HepG2 (cell line): ENCODE data around the gene CTNNA2. TPM values are rescaled to one million over a fixed set of nuclear protein-coding genes. Genes with fewer than 3 reads are reported as not detected.

Source experiments
- ATAC-seq: fragments of 200-7000 bp; cut with Tn5 transposase; 3 replicates; pipeline ENCODE4 v1.9.1; 2020; ENCODE audit warnings: mild to moderate bottlenecking, moderate library complexity
- BruUV-seq: library from RNA; stranded (reverse); fragments of 400-500 nt; replicated peaks from 2 replicates; lab custom pipeline; 2021; lab: Mats Ljungman, UMichigan
- CTCF ChIA-PET: fragments of 300-600 bp; formaldehyde crosslinking; extraction: SDS; loops from one replicate; lab custom pipeline; 2021; ENCODE audit warnings: low total read pairs, inconsistent platforms, low intra/inter-chr PET ratio; lab: Yijun Ruan, JAX
- POLR2A ChIA-PET: fragments of 350-600 bp; sonication (Branson Sonifier 250); formaldehyde crosslinking; loops from one replicate; lab custom pipeline; 2020; ENCODE audit warnings: antibody characterized with exemption, inconsistent platforms; lab: Yijun Ruan, JAX
- DNase-seq: peaks from one replicate; pipeline ENCODE4 v3.0.0-alpha.2; 2015; ENCODE audit warnings: low spot score
- FAIRE-seq: peaks from 3 replicates; lab custom pipeline; 2011; peaks lifted over from hg19 to GRCh38; lab: Jason Lieb, UNC
- H2AFZ ChIP-seq: one replicate; pipeline ENCODE4 v1.6.1; 2011; ENCODE audit warnings: low read length, inconsistent platforms
- H3K27ac ChIP-seq: fragments of 300-600 bp; 3 replicates; pipeline ENCODE4 v1.8.0; 2011; ENCODE audit warnings: mixed run types, mild to moderate bottlenecking, mixed read lengths, low read length, inconsistent platforms; ENCODE audit not compliant: insufficient read depth; ENCODE audit errors: extremely low read length
- H3K27me3 ChIP-seq, 2 experiments: fragments of 200-600 bp in 1 of 2; 2 replicates in 1 of 2; 3 replicates in 1 of 2; pipeline versions ENCODE4 v1.6.0 to v1.8.0; 2011; ENCODE audit warnings: low read length in 2 of 2, mild to moderate bottlenecking in 2 of 2, moderate library complexity in 2 of 2, inconsistent platforms in 1 of 2; ENCODE audit not compliant: insufficient read depth in 2 of 2, control insufficient read depth in 1 of 2
- H3K36me3 ChIP-seq, 2 experiments: fragments of 200-600 bp in 1 of 2; replicated peaks in 1 of 2; 2 replicates in 1 of 2; 3 replicates in 1 of 2; pipeline versions ENCODE4 v1.5.1 to v1.8.0; 2011; ENCODE audit warnings: low read length in 2 of 2, inconsistent platforms in 1 of 2; ENCODE audit not compliant: insufficient read depth in 2 of 2, control insufficient read depth in 1 of 2
- H3K4me1 ChIP-seq: 2 replicates; pipeline ENCODE4 v1.5.1; 2012; ENCODE audit warnings: low read length, inconsistent platforms; ENCODE audit not compliant: insufficient read depth
- H3K4me2 ChIP-seq: 2 replicates; pipeline ENCODE4 v1.6.0; 2011; ENCODE audit warnings: low read depth, low read length, inconsistent platforms
- H3K4me3 ChIP-seq, 3 experiments: fragments of 200-600 bp in 1 of 3; sonication (generic), shearing (Covaris generic) in 1 of 3; replicated peaks in 1 of 3; 2 replicates each; pipeline ENCODE4 v1.5.1; 2011 to 2016; ENCODE audit warnings: low read length in 3 of 3, inconsistent platforms in 2 of 3, low read depth in 2 of 3, mild to moderate bottlenecking in 2 of 3, control low read depth in 1 of 3, mixed read lengths in 1 of 3; ENCODE audit not compliant: insufficient read depth in 1 of 3
- H3K79me2 ChIP-seq: one replicate; pipeline ENCODE4 v1.6.1; 2011; ENCODE audit warnings: low read length, inconsistent platforms; ENCODE audit not compliant: insufficient read depth
- H3K9ac ChIP-seq: 2 replicates; pipeline ENCODE4 v1.6.0; 2011; ENCODE audit warnings: mild to moderate bottlenecking, low read depth, low read length, inconsistent platforms; ENCODE audit not compliant: insufficient read depth
- H3K9me3 ChIP-seq: 2 replicates; pipeline ENCODE4 v1.5.1; 2012; ENCODE audit warnings: mild to moderate bottlenecking, low read length
- H4K20me1 ChIP-seq: 2 replicates; pipeline ENCODE4 v1.6.0; 2011; ENCODE audit warnings: inconsistent platforms, mild to moderate bottlenecking, low read length, moderate library complexity; ENCODE audit not compliant: insufficient read depth
- BCL6 ChIP-seq: IDR thresholded peaks from 2 replicates; pipeline ENCODE4 v1.6.1; 2016; ENCODE audit warnings: missing genetic modification reagents, missing compliant biosample characterization
- CBFB ChIP-seq: sonication (generic); formaldehyde crosslinking; IDR thresholded peaks from 2 replicates; pipeline ENCODE4 v1.4.0; 2020; ENCODE audit warnings: missing genetic modification reagents
- CBX1 ChIP-seq: IDR thresholded peaks from one replicate; pipeline ENCODE4 v1.6.1; 2016; ENCODE audit warnings: antibody characterized with exemption, low read depth
- FOXC1 ChIP-seq: sonication (generic); formaldehyde crosslinking; IDR thresholded peaks from 2 replicates; pipeline ENCODE4 v1.8.0; 2022; ENCODE audit warnings: mild to moderate bottlenecking, missing genetic modification reagents, borderline replicate concordance
- FOXP1 ChIP-seq, 2 experiments: fragments of 450-650 bp in 1 of 2; IDR thresholded peaks; 2 replicates each; pipeline ENCODE4 v1.6.1; 2017 to 2018; ENCODE audit warnings: antibody characterized with exemption in 1 of 2
- GTF3A ChIP-seq: sonication (generic); formaldehyde crosslinking; conservative IDR thresholded peaks from 2 replicates; pipeline ENCODE4 v1.4.0; 2020; ENCODE audit warnings: mild to moderate bottlenecking, missing genetic modification reagents
- MTA3 ChIP-seq: sonication (generic); formaldehyde crosslinking; IDR thresholded peaks from 2 replicates; pipeline ENCODE4 v1.4.0; 2020; ENCODE audit warnings: missing genetic modification reagents
- NRL ChIP-seq: sonication (generic); formaldehyde crosslinking; IDR thresholded peaks from 2 replicates; pipeline ENCODE4 v1.5.0; 2020; ENCODE audit warnings: missing genetic modification reagents, mild to moderate bottlenecking, moderate library complexity, borderline replicate concordance
- TEAD3 ChIP-seq: optimal IDR thresholded peaks from 2 replicates; pipeline ENCODE3; 2016; ENCODE audit warnings: borderline replicate concordance
- ZNF205 ChIP-seq: IDR thresholded peaks from 2 replicates; pipeline ENCODE4 v1.6.1; 2018; ENCODE audit warnings: missing biosample characterization, missing genetic modification reagents
- ZNF430 ChIP-seq: sonication (generic); formaldehyde crosslinking; IDR thresholded peaks from 2 replicates; pipeline ENCODE4 v1.9.0; 2021; ENCODE audit warnings: mild to moderate bottlenecking, missing genetic modification reagents
- ZNF468 ChIP-seq: sonication (generic); formaldehyde crosslinking; IDR thresholded peaks from 2 replicates; pipeline ENCODE4 v1.8.0; 2022; ENCODE audit warnings: mild to moderate bottlenecking, moderate library complexity, missing genetic modification reagents
- ZNF790 ChIP-seq: sonication (generic); formaldehyde crosslinking; IDR thresholded peaks from 2 replicates; pipeline ENCODE4 v1.8.0; 2022; ENCODE audit warnings: missing genetic modification reagents, mild to moderate bottlenecking, borderline replicate concordance
- WGBS: methylation state at CpG from one replicate; pipeline ENCODE4 v1.1.6; 2017; ENCODE audit warnings: low lambda C conversion rate; 5-methylcytosine and 5-hydroxymethylcytosine counted together
- in situ Hi-C: cut with HindIII; loops from 2 replicates; pipeline ENCODE4 v1.10.0; 2017; ENCODE audit warnings: low pct_unique_long_range_greater_than_20kb; ENCODE audit not compliant: extremely low pct_ligation_motif_present
- intact Hi-C: fragments of 100-400 bp; cut with micrococcal nuclease; formaldehyde crosslinking; loops from one replicate; pipeline ENCODE4 v1.10.0; 2022; ENCODE audit not compliant: unreplicated experiment
- polyA plus RNA-seq, 8 experiments: library from polyadenylated mRNA; depleted of rRNA in 3 of 8; stranded (reverse) in 7 of 8; unstranded in 1 of 8; fragments of >200 nt; fragmentation: Illumina TruSeq in 4 of 8; extraction: Trizol in 4 of 8; gene quantifications; 2 replicates each; pipeline versions ENCODE4 v1.2.1 to v1.2.3, GENCODE V29; 2011 to 2016; ENCODE audit warnings: low read depth in 4 of 8, missing spikeins in 1 of 8, mixed read lengths in 1 of 8; ENCODE audit not compliant: insufficient read depth in 1 of 8
- total RNA-seq, 5 experiments: library from RNA; depleted of rRNA; stranded (reverse); fragments of >200 nt; fragmentation: Illumina TruSeq; extraction: Trizol; gene quantifications; 2 replicates each; pipeline ENCODE4 v1.2.3, GENCODE V29; 2016; ENCODE audit warnings: low read depth in 1 of 5
- TF ChIP-seq, protein P1 (sequence below): sonication (generic); formaldehyde crosslinking; IDR thresholded peaks from 2 replicates; pipeline ENCODE4 v1.8.0; 2022; ENCODE audit warnings: mild to moderate bottlenecking, missing genetic modification reagents
- TF ChIP-seq, protein P2 (sequence below): sonication (generic); formaldehyde crosslinking; IDR thresholded peaks from 2 replicates; pipeline ENCODE4 v1.4.0; 2020; ENCODE audit warnings: missing genetic modification reagents
- TF ChIP-seq, protein P3 (sequence below): sonication (generic); formaldehyde crosslinking; IDR thresholded peaks from 2 replicates; pipeline ENCODE4 v1.5.0; 2020; ENCODE audit warnings: missing genetic modification reagents

CTNNA2 gene
- total and polyA plus RNA-seq, 2 of the 13 experiments (the other 11 are each of a cell fraction or from before 2014, with no cell fraction given): not detected

DNA sequence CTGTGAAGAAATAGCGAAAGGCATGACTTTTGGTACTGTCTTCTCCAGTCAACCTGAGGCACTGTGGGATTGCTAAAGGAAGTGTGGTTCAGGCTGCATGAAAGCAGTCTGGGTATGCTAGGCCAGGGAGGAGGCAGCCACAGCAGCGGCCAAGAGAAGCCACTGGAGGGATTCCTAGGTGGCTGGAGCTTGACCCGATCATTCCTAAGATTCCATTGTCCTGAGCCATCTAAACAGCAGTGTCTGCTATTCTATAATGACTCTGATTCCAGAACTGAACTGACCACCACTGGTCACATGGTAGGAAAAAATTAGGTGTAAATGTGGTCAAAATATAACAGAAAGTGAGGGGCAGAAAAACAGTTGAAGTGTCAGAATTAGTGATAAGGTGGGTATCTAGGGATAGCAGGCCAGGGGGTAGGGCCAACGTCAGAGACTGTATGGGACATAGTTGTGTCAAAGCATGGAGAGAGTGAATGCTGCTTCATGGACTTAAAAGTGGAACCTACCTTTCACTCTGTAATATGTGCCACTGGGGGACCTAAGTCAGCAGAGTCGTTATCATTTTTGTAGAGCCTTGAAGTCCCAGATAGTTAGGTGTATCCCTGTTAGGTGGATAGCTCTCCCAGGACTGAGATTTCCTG is 204.6 kb downstream of the CTNNA2 start:
- no TSS peak for BruUV-seq
- Histone ChIP-seq H3K36me3 (no peaks in the 10 kb centered on the region), H3K4me2 (no peak overlapping the region), H3K4me3 (no peak overlapping the region), H3K9ac (no peak overlapping the region), H3K79me2 (no peaks in the 10 kb centered on the region), H3K27ac (no peak overlapping the region), H3K27me3 (no peaks in the 10 kb centered on the region), H2AFZ (no peak overlapping the region), H4K20me1 (no peaks in the 10 kb centered on the region), H3K4me1 (no peaks in the 10 kb centered on the region), H3K9me3 (no peaks in the 10 kb centered on the region)
- in situ Hi-C loops: no loop called here
- TF ChIP-seq TEAD3 (CRISPR knock-in tag) (peak; percentile 36), CBX1 (no peak)
- FAIRE-seq (no peak), ATAC-seq (peak; percentile 77), DNase-seq (peak; percentile 13)
- WGBS: 11% methylated on average over 5 of the region's 5 CpGs
- ChIA-PET CTCF (no interaction called here), POLR2A (no interaction called here)
- intact Hi-C loops: no loop called here

DNA sequence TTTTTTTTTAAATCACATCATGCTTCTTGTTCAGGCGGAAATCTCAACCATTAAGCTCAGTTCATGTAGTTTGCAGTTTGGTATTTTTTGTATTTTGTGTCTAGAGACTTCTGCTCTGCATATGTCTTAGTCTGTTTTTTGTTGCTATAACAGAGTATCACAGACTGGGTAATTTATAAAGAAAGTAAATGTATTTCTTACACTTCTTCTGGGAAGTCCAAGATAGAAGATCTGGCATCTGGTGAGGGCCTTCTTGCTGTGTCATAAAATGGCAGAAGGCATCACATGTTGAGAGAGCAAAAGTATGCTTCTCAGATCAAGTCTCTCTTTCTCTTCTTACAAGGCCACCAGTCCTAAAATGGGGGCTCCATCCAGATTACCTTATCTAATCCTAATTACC is 208.2 kb downstream of the CTNNA2 start:
- no peak overlapping the region for H3K4me3 ChIP-seq
- no peaks in the 10 kb centered on the region for H3K36me3 ChIP-seq
- BruUV-seq: no TSS peak
- in situ Hi-C loops: no loop called here
- H3K9me3 ChIP-seq: no peaks in the 10 kb centered on the region
- no peak for DNase-seq
- H2AFZ ChIP-seq: no peak overlapping the region
- ChIA-PET POLR2A (no interaction called here), CTCF (no interaction called here)
- H3K4me1 ChIP-seq: no peaks in the 10 kb centered on the region
- 2% methylated on average over 1 of the region's 1 CpG for WGBS
- FAIRE-seq: no peak
- intact Hi-C loops: no loop called here
- no peaks in the 10 kb centered on the region for H4K20me1 ChIP-seq
- no peak overlapping the region for H3K27ac ChIP-seq
- no peaks in the 10 kb centered on the region for H3K27me3 ChIP-seq
- no peak overlapping the region for H3K9ac ChIP-seq
- H3K4me2 ChIP-seq: no peak overlapping the region
- ATAC-seq: no peak
- no peaks in the 10 kb centered on the region for H3K79me2 ChIP-seq
- TF ChIP-seq ZNF430 (no peak), FOXP1 (IDR thresholded peaks at IDR 0.05) (no peak), FOXP1 (CRISPR knock-in tag; IDR thresholded peaks at IDR 0.05) (no peak), BCL6 (CRISPR knock-in tag) (no peak), CBFB (no peak), ZNF205 (no peak), MTA3 (CRISPR knock-in tag) (no peak), ZNF790 (CRISPR knock-in tag) (no peak), FOXC1 (CRISPR knock-in tag) (no peak), ZNF468 (CRISPR knock-in tag) (no peak), NRL (CRISPR knock-in tag) (no peak), GTF3A (CRISPR knock-in tag) (no peak)
- TF ChIP-seq, protein P1, sequence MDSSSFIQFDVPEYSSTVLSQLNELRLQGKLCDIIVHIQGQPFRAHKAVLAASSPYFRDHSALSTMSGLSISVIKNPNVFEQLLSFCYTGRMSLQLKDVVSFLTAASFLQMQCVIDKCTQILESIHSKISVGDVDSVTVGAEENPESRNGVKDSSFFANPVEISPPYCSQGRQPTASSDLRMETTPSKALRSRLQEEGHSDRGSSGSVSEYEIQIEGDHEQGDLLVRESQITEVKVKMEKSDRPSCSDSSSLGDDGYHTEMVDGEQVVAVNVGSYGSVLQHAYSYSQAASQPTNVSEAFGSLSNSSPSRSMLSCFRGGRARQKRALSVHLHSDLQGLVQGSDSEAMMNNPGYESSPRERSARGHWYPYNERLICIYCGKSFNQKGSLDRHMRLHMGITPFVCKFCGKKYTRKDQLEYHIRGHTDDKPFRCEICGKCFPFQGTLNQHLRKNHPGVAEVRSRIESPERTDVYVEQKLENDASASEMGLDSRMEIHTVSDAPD (CRISPR knock-in tag): no peak
- TF ChIP-seq, protein P2, sequence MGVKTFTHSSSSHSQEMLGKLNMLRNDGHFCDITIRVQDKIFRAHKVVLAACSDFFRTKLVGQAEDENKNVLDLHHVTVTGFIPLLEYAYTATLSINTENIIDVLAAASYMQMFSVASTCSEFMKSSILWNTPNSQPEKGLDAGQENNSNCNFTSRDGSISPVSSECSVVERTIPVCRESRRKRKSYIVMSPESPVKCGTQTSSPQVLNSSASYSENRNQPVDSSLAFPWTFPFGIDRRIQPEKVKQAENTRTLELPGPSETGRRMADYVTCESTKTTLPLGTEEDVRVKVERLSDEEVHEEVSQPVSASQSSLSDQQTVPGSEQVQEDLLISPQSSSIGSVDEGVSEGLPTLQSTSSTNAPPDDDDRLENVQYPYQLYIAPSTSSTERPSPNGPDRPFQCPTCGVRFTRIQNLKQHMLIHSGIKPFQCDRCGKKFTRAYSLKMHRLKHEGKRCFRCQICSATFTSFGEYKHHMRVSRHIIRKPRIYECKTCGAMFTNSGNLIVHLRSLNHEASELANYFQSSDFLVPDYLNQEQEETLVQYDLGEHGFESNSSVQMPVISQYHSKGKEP (CRISPR knock-in tag): no peak
- TF ChIP-seq, protein P3, sequence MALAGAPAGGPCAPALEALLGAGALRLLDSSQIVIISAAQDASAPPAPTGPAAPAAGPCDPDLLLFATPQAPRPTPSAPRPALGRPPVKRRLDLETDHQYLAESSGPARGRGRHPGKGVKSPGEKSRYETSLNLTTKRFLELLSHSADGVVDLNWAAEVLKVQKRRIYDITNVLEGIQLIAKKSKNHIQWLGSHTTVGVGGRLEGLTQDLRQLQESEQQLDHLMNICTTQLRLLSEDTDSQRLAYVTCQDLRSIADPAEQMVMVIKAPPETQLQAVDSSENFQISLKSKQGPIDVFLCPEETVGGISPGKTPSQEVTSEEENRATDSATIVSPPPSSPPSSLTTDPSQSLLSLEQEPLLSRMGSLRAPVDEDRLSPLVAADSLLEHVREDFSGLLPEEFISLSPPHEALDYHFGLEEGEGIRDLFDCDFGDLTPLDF (CRISPR knock-in tag): no peak
